HepG2 (cell line): ENCODE results near the gene PDE9A. TPM values are rescaled to one million over a fixed set of nuclear protein-coding genes. Genes with fewer than 3 reads are reported as not detected.

Experiments used
- ATAC-seq: fragments of 200-7000 bp; cut with Tn5 transposase; 3 replicates; pipeline ENCODE4 v1.9.1; 2020; ENCODE audit warnings: mild to moderate bottlenecking, moderate library complexity
- BruUV-seq: library from RNA; stranded (reverse); fragments of 400-500 nt; replicated peaks from 2 replicates; lab custom pipeline; 2021; lab: Mats Ljungman, UMichigan
- CTCF ChIA-PET: fragments of 300-600 bp; formaldehyde crosslinking; extraction: SDS; loops from one replicate; lab custom pipeline; 2021; ENCODE audit warnings: low total read pairs, inconsistent platforms, low intra/inter-chr PET ratio; lab: Yijun Ruan, JAX
- POLR2A ChIA-PET: fragments of 350-600 bp; sonication (Branson Sonifier 250); formaldehyde crosslinking; loops from one replicate; lab custom pipeline; 2020; ENCODE audit warnings: antibody characterized with exemption, inconsistent platforms; lab: Yijun Ruan, JAX
- DNase-seq: peaks from one replicate; pipeline ENCODE4 v3.0.0-alpha.2; 2015; ENCODE audit warnings: low spot score
- FAIRE-seq: peaks from 3 replicates; lab custom pipeline; 2011; peaks lifted over from hg19 to GRCh38; lab: Jason Lieb, UNC
- H2AFZ ChIP-seq: one replicate; pipeline ENCODE4 v1.6.1; 2011; ENCODE audit warnings: low read length, inconsistent platforms
- H3K27ac ChIP-seq: fragments of 300-600 bp; 3 replicates; pipeline ENCODE4 v1.8.0; 2011; ENCODE audit warnings: mixed run types, mild to moderate bottlenecking, mixed read lengths, low read length, inconsistent platforms; ENCODE audit not compliant: insufficient read depth; ENCODE audit errors: extremely low read length
- H3K27me3 ChIP-seq, 2 experiments: fragments of 200-600 bp in 1 of 2; 2 replicates in 1 of 2; 3 replicates in 1 of 2; pipeline versions ENCODE4 v1.6.0 to v1.8.0; 2011; ENCODE audit warnings: low read length in 2 of 2, mild to moderate bottlenecking in 2 of 2, moderate library complexity in 2 of 2, inconsistent platforms in 1 of 2; ENCODE audit not compliant: insufficient read depth in 2 of 2, control insufficient read depth in 1 of 2
- H3K36me3 ChIP-seq, 2 experiments: fragments of 200-600 bp in 1 of 2; replicated peaks in 1 of 2; 2 replicates in 1 of 2; 3 replicates in 1 of 2; pipeline versions ENCODE4 v1.5.1 to v1.8.0; 2011; ENCODE audit warnings: low read length in 2 of 2, inconsistent platforms in 1 of 2; ENCODE audit not compliant: insufficient read depth in 2 of 2, control insufficient read depth in 1 of 2
- H3K4me1 ChIP-seq: 2 replicates; pipeline ENCODE4 v1.5.1; 2012; ENCODE audit warnings: low read length, inconsistent platforms; ENCODE audit not compliant: insufficient read depth
- H3K4me2 ChIP-seq: 2 replicates; pipeline ENCODE4 v1.6.0; 2011; ENCODE audit warnings: low read depth, low read length, inconsistent platforms
- H3K4me3 ChIP-seq, 3 experiments: fragments of 200-600 bp in 1 of 3; sonication (generic), shearing (Covaris generic) in 1 of 3; replicated peaks in 1 of 3; 2 replicates each; pipeline ENCODE4 v1.5.1; 2011 to 2016; ENCODE audit warnings: low read length in 3 of 3, inconsistent platforms in 2 of 3, low read depth in 2 of 3, mild to moderate bottlenecking in 2 of 3, control low read depth in 1 of 3, mixed read lengths in 1 of 3; ENCODE audit not compliant: insufficient read depth in 1 of 3
- H3K79me2 ChIP-seq: one replicate; pipeline ENCODE4 v1.6.1; 2011; ENCODE audit warnings: low read length, inconsistent platforms; ENCODE audit not compliant: insufficient read depth
- H3K9ac ChIP-seq: 2 replicates; pipeline ENCODE4 v1.6.0; 2011; ENCODE audit warnings: mild to moderate bottlenecking, low read depth, low read length, inconsistent platforms; ENCODE audit not compliant: insufficient read depth
- H3K9me3 ChIP-seq: 2 replicates; pipeline ENCODE4 v1.5.1; 2012; ENCODE audit warnings: mild to moderate bottlenecking, low read length
- H4K20me1 ChIP-seq: 2 replicates; pipeline ENCODE4 v1.6.0; 2011; ENCODE audit warnings: inconsistent platforms, mild to moderate bottlenecking, low read length, moderate library complexity; ENCODE audit not compliant: insufficient read depth
- ADNP ChIP-seq: sonication (generic); formaldehyde crosslinking; IDR thresholded peaks from 2 replicates; pipeline ENCODE4 v1.4.0; 2020; ENCODE audit warnings: missing genetic modification reagents
- ARNT2 ChIP-seq: sonication (generic); formaldehyde crosslinking; IDR thresholded peaks from 2 replicates; pipeline ENCODE4 v1.8.0; 2022; ENCODE audit warnings: mild to moderate bottlenecking, low read depth, missing genetic modification reagents, moderate library complexity
- ARNTL ChIP-seq: sonication (generic); formaldehyde crosslinking; IDR thresholded peaks from 2 replicates; pipeline ENCODE4 v1.4.0; 2020; ENCODE audit warnings: mild to moderate bottlenecking, missing genetic modification reagents
- SAP130 ChIP-seq: IDR thresholded peaks from 2 replicates; pipeline ENCODE4 v1.6.1; 2016; ENCODE audit warnings: low read depth
- SMC3 ChIP-seq: IDR thresholded peaks from 2 replicates; pipeline ENCODE4 v1.6.1; 2011; ENCODE audit warnings: low read length, improper control_type of control experiment
- SOX13 ChIP-seq, 3 experiments: fragments of 450-650 bp in 1 of 3; sonication (generic) in 1 of 3; formaldehyde crosslinking in 1 of 3; IDR thresholded peaks in 2 of 3; conservative IDR thresholded peaks in 1 of 3; 2 replicates each; pipeline versions ENCODE4 v1.5.0 to v1.6.1; 2016 to 2020; ENCODE audit warnings: antibody characterized with exemption in 1 of 3, mild to moderate bottlenecking in 1 of 3, missing compliant biosample characterization in 1 of 3, missing genetic modification reagents in 1 of 3, moderate library complexity in 1 of 3
- ZBTB2 ChIP-seq: sonication (generic); formaldehyde crosslinking; IDR thresholded peaks from 2 replicates; pipeline ENCODE4 v1.8.0; 2022; ENCODE audit warnings: low read depth, missing genetic modification reagents
- ZBTB44 ChIP-seq: sonication (generic); formaldehyde crosslinking; IDR thresholded peaks from 2 replicates; pipeline ENCODE4 v1.4.0; 2020; ENCODE audit warnings: missing genetic modification reagents
- ZNF770 ChIP-seq: sonication (generic); formaldehyde crosslinking; IDR thresholded peaks from 2 replicates; pipeline ENCODE4 v1.5.0; 2020; ENCODE audit warnings: mild to moderate bottlenecking, missing genetic modification reagents
- WGBS: methylation state at CpG from one replicate; pipeline ENCODE4 v1.1.6; 2017; ENCODE audit warnings: low lambda C conversion rate; 5-methylcytosine and 5-hydroxymethylcytosine counted together
- in situ Hi-C: cut with HindIII; loops from 2 replicates; pipeline ENCODE4 v1.10.0; 2017; ENCODE audit warnings: low pct_unique_long_range_greater_than_20kb; ENCODE audit not compliant: extremely low pct_ligation_motif_present
- intact Hi-C: fragments of 100-400 bp; cut with micrococcal nuclease; formaldehyde crosslinking; loops from one replicate; pipeline ENCODE4 v1.10.0; 2022; ENCODE audit not compliant: unreplicated experiment
- polyA plus RNA-seq, 8 experiments: library from polyadenylated mRNA; depleted of rRNA in 3 of 8; stranded (reverse) in 7 of 8; unstranded in 1 of 8; fragments of >200 nt; fragmentation: Illumina TruSeq in 4 of 8; extraction: Trizol in 4 of 8; gene quantifications; 2 replicates each; pipeline versions ENCODE4 v1.2.1 to v1.2.3, GENCODE V29; 2011 to 2016; ENCODE audit warnings: low read depth in 4 of 8, missing spikeins in 1 of 8, mixed read lengths in 1 of 8; ENCODE audit not compliant: insufficient read depth in 1 of 8
- total RNA-seq, 5 experiments: library from RNA; depleted of rRNA; stranded (reverse); fragments of >200 nt; fragmentation: Illumina TruSeq; extraction: Trizol; gene quantifications; 2 replicates each; pipeline ENCODE4 v1.2.3, GENCODE V29; 2016; ENCODE audit warnings: low read depth in 1 of 5

Gene PDE9A
- total and polyA plus RNA-seq, 2 of the 13 experiments (the other 11 are each of a cell fraction or from before 2014, with no cell fraction given), result 4.6 to 19.7 TPM

GRCh38 chr21:42809171-42809570, 155.8 kb downstream of the PDE9A start:
- H3K4me3 ChIP-seq, result no peak overlapping the region
- no TSS peak for BruUV-seq
- no peaks in the 10 kb centered on the region; a peak in 1 of 5 replicates for H3K27me3 ChIP-seq
- no peak overlapping the region for H2AFZ ChIP-seq
- TF ChIP-seq ADNP (CRISPR knock-in tag) (no peak), ZBTB44 (CRISPR knock-in tag) (no peak), ZNF770 (CRISPR knock-in tag) (no peak), SMC3 (no peak), ARNTL (CRISPR knock-in tag) (no peak), ARNT2 (CRISPR knock-in tag) (no peak), SOX13 (IDR thresholded peaks at IDR 0.05) (no peak), SOX13 (CRISPR knock-in tag; conservative IDR thresholded peaks at IDR 0.05 in 1 of 2, IDR thresholded peaks at IDR 0.05 in 1 of 2) (no peak), SAP130 (no peak), ZBTB2 (CRISPR knock-in tag) (no peak)
- DNase-seq, result no peak
- H3K9ac ChIP-seq, result no peak overlapping the region
- 96% methylated on average over 7 of the region's 7 CpGs for WGBS
- ChIA-PET CTCF (no interaction called here), POLR2A (no interaction called here)
- H3K79me2 ChIP-seq, result no peaks in the 10 kb centered on the region
- peaks cover 35% of the 10 kb centered on the region for H3K4me1 ChIP-seq
- H3K4me2 ChIP-seq, result no peak overlapping the region
- FAIRE-seq, result no peak
- no peak for ATAC-seq
- H3K36me3 ChIP-seq, result no peaks in the 10 kb centered on the region
- no peak overlapping the region for H3K27ac ChIP-seq
- intact Hi-C loops (no loop called here), in situ Hi-C loops (loop anchor here (10.0 kb wide), 1 partner anchor 104 kb away; no protein-coding TSS in a partner anchor)
- H4K20me1 ChIP-seq, result no peaks in the 10 kb centered on the region
- peaks cover under 1% of the 10 kb centered on the region; the same call in 1 of the 2 replicates for H3K9me3 ChIP-seq
